NCI-H1092 treated with DMSO at 0.1 percent for 48 hours (cell line): ENCODE measurements around the gene UPK3BL2.
"Not testable (repeated sequence)": the region's sequence is repeated elsewhere in the genome, so short reads cannot be mapped to it uniquely, and the experiment has no call there.

Source experiments
- DNase-seq: peaks from one replicate; lab custom pipeline; 2025; lab: John Stamatoyannopoulos, UW

Gene UPK3BL2

DNA sequence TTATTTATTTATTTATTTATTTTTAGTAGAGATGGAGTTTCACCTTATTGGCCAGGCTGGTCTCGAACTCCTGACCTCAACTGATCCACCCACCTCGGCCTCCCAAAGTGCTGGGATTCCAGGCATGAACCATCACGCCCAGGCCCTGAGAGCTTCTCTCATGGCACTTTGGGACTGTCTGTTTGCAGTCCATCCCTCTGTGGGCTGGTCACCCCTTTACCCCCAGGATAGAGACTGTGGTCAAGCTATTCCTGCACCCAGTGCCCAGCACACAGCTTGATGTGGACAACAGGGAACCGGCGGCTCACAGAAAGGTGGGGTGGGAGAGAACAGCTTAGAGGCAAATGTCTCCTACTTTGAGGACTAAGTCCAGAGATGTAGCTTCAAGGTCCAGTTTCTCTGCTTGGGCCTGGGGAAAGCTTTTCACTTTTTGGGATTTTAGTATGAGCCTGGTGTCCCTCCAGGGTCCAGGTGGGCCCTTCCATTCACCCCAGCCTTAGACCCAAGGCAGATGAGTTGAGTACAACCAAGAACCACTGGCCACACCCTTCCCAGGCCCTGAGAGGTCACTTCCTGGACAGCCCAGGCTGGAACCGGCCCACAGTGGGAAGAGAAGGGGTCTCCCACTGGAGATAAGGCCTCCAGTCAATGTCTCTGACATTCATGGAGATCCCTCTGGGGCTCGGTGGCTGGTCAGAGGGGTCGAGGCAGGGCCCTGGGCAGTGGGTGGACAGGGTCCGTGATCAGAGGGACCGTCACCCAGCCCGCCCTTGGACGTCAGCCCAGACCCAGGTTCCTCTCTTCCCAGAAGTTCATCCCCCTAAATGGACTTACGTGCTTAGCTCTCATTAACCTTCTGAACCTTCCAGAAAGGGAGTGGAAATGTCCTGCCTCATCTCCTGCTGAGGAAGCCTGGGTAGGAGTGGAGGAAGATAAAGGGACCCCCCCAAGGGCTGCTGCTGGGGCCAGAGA, 15.4 kb downstream of the UPK3BL2 start:
- DNase-seq, result not testable (repeated sequence)

DNA sequence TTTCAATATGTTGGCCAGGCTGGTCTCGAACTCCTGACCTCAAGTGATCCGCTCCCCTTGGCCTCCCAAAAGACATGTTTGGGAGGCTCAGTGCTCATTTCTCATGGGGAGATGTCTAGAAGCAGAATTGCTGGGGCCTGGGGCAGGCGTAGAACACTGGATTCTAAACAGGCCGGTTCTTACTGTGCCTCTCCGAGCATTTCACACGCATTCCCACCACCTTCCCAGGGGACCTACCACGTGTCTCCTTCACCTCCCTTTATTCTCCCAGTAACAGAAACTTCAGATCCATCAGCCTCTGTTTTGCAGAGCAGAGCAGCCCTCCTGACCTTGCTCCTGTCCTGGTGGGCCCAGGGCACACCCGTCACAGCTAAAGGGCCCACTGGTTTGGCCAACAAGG, 16.3 kb downstream of the UPK3BL2 start:
- DNase-seq, result not testable (repeated sequence)

DNA sequence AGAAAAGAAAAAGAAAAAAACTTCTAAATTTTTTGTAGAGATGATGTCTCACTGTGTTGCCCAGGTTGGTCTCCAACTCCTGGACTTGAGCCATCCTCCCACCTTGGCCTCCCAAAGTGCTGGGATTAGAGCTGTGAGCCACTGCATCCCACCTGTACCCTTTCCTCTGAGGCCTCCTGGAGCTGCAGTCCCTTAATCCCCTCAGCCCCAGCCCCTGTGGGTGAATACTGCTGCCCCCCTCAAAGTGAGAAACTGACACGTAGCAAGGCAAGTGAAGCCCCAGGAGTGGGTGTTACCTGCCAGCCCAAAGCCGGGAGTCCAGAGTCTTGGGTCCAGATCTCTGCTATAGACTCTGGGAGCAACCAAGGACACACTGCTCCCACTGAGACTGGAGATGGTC, 18.7 kb downstream of the UPK3BL2 start:
- not testable (repeated sequence) for DNase-seq

DNA sequence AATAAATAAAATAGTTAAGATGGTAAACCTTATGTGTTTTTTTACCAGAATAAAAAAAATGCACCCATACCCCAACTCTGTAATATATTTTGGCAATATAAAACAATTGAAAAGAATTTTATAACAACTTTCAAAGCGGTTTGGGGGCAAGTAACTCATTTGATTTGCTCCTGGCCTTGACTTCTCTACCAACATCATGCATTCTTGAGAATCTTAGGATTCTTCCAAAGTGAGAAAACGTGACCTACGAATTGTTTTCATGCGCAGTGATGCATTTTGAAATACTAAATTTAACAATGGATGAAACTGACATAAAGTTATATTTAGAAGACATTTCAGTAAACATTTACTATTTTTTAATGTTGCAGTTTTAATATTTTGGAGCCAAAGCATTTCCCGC, 22.7 kb downstream of the UPK3BL2 start:
- DNase-seq, result not testable (repeated sequence)

- not testable (repeated sequence) for DNase-seq
Observed at GRCh38 chr7:102517550-102518147, 25.8 kb downstream of the UPK3BL2 start, which contains the start of gene RASA4B. Gene RASA4B (minus strand): TSS chr7:102517777. CDS start chr7:102517710, 67 bp downstream.

GRCh38 chr7:102516951-102517350, 26.5 kb downstream of the UPK3BL2 start:
- not testable (repeated sequence) for DNase-seq

- not testable (repeated sequence) for DNase-seq
Observed at GRCh38 chr7:102515889-102516288, 27.6 kb downstream of the UPK3BL2 start.

DNA sequence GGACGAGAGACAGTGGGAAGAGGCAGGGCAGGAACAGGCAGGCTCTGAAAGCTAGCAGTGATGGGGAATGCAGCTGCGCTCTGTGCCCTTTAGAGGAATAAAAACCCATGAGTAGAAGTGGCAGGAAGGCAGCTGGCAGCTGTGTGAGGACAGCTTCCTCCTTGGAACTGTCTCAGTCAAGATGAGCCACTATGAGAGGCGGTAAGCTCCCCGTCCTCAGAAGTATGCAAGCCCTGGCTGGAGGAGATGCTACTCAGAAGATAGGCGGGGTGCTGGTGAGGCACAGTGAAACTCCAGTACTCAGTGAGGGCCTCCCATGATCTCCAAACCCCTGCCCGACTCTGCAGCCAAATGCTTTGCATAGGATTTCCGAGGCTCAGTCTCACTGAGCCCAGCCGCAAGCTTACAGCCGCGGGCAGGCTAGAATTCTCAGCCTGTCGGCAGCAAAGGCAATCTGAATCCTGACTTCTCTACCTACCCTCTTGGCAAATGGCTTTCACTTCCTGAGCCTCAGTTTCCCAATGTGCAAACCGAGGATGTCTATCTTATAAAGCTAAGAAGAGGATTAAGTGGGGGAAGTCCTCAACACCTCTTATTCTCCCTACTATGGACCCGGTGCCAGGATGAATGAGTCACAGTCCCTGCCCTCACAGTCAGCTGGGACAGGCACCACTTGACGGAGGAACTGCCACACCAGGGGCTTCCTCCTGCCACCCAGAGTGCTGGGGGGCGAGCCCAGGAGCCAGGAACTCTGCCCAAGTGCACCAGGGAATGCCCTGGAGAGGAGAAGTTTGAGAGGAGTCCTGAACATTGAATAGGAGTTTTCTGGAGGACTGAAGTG, 28.4 kb downstream of the UPK3BL2 start:
- not testable (repeated sequence) for DNase-seq

DNA sequence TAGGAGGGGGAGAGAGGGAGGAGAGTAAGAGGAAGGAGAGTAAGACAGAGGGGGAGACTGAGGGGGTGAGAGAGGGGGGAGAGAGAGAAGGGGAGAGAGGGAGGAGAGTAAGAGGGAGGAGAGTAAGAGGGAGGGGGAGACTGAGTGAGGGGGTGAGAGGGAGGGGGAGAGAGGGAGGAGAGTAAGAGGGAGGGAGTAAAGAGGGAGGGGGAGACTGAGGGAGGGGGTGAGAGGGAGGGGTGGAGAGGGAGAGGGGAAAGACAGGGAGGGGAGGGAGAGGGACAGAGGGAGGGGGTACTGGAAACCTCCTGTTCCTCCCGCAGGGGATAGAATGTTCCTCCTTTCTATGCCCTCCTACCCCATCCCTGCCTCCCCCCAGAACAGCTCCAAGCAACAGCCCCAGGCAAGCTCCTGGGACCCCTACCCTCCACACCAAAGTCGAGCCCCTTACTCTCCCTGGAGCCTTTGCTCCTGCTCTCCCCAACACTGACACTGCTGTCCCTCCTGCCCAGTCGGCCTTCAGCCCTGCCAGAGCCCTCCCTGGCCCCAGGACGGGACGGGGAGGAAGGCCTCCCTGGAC, 30.8 kb downstream of the UPK3BL2 start:
- not testable (repeated sequence) for DNase-seq

DNA sequence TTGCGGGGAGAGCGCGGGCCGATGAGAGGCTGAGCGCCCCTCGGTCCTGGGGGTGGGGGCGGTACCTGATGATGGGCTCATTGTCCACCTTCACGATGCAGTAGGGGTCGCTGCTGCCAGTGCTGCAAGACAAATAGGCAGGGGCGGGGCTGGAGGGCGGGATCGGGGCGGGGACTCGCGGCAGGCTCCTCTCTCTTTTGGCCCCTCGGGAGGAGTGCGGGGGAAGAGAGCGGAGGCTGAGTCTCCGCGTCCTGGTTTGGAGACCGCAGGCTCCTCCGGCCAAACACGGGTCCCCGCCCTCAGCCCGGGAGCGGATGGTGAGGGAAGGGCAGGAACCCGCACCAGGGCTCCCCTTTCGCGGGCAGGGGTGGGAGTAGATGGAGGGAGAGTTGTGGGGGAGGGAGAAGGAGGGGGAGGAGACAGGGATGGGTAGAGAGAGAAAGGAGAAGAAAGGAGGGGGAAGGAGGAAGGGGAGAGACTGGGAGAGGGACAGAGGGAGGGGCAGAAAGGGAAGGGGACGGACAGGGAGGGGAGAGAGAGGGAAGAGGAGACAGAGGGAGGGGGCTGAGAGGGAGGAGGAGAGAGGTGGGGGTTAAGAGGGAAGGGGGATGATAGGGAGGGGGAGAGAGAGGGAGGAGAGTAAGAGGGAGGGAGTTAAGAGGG, 31.5 kb downstream of the UPK3BL2 start:
- DNase-seq, result not testable (repeated sequence)

- DNase-seq, result not testable (repeated sequence)
Observed at GRCh38 chr7:102510575-102510974, 32.9 kb downstream of the UPK3BL2 start.

DNA sequence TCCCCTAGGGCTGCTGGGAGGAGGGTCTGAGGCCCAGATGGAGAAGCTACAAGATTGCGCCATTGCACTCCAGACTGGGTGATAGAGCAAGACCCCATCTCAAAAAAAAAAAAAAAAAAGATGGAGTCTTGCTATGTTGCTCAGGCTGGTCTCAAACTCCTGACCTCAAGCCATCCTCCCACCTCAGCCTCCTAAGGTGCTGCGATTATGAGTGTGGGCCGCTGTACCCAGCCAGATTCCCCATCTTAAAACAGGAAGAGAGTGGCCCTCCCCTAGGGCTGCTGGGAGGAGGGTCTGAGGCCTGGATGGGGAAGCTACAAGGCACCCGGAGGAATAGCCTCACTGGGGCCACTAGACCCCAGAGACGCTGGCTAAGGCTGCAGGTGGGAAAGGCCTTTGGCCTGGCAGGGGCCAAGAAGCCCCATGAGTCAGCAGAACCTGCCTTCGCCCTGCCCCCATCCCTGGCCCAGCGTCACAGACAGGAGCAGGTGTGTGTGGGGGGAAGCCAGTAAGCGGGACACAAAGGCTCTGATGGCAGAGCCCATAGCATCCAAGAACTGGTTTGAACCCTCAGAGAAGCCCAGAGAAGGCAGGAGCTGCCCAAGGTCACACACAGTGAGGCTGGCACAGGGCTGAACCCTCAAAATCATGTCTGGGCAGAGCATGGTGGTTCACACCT, 35.9 kb downstream of the UPK3BL2 start:
- not testable (repeated sequence) for DNase-seq

DNA sequence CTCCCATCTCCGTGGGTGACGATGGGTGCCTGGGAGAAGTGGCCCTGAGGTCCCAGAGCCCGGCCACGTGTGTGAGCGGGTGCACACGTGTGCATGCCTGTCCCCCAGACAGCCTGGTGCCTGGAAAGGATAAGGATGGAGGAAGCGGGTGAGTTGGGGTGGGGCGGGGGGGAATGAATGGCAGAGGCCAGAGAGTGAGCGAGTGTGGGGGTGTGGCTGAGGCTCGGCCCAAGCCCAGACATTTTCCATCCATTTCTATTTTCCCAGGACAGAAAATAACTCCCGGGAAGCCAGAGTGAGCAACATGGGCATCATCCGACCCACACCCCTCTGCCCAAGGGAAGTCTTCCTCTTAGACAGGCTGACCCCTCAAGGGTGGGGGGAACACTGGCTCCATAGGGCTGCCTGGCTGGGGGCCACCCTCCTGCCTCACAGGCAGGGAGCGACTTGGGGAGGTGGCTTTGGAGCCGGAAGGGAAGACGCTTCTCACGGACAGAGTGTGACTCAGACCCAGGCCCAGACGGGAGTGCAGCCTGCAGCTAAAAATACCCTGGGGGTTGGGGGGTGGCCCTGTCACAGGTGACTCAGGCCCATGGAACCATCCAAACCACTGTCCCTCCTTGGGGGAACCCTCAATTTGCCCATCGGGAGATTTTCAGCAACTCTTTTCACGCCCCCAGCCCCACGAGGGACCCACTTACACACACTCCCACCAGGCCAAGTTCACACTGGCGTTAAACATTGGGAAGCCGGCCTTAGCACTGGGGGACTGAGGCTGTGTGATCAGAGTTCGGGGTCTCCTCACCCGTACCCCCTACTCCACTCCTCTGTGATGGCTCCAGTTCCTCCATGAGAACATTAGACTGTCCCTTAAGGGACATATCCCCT, 38.0 kb downstream of the UPK3BL2 start:
- not testable (repeated sequence) for DNase-seq

DNA sequence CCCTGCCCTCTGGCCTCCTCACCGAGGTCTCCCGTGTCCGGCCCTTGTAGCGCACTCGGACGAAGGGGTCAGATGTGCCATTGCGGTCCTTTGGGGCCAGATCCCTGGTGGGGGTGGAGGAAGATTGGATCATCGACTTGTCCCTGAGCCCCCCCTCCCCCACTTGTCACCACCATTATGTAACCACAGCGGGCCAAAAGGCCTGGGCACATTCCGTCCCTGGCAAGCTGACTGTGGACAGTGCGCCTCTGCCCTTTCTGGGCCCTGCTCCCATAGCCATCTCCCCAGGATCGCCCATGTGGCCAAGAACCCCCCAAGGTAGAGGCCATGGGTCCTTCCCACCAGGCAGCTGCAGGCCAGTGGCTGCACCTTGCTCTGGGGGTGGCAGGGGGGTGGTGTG, 40.4 kb downstream of the UPK3BL2 start:
- DNase-seq, result not testable (repeated sequence)

DNA sequence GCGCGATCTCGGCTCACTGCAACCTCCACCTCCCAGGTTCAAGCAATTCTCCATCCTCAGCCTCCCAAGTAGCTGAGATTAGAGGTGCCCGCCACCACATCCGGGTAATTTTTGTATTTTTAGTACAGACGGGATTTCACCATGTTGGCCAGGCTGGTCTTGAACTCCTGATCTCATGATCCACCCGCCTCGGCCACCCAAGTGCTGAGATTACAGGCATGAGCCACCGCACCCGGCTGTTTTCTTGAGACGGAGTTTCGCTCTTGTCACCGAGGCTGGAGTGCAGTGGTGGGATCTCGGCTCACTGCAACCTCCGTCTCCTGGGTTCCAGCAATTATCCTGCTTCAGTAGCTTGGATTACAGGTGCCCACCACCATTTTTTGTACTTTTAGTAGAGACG, 45.2 kb downstream of the UPK3BL2 start:
- DNase-seq, result not testable (repeated sequence)

DNA sequence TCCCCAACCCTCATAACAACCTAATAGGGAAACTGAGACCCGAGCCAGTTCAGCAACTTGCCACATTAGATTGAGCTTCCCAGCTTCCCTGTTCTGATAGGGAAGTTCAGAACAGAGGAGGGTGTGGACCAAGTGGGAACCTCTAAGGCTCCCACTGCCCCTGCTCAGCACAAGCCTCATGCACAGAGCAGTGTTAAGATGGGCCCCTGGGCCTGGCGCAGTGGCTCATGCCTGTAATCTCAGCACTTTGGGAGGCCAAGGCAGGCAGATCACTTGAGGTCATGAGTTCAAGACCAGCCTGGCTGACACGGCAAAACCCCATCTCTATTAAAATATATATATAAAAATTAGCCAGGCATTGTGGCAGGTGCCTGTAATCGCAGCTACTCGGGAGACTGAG, 46.2 kb downstream of the UPK3BL2 start:
- DNase-seq, result not testable (repeated sequence)

DNA sequence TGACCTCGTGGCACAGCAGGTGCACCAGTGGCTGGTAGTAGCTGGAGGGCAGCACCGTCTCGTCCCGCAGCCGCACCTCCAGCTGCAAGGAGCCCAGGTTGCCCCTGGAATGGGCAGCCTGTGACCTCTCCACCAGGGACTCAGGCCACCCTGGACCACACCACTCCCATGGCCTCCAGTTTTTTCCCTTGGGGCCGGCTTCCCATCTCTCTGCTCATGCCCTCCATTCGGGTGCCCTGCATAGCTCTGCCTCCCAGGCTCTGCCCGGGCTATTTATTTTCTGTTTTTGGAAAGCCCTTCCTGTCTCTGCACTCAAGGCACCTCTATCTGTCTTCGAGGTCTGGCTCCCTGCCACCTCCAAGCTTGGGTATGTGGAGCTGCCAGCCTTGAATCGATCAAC, 46.6 kb downstream of the UPK3BL2 start:
- DNase-seq, result not testable (repeated sequence)

- not testable (repeated sequence) for DNase-seq
Observed at GRCh38 chr7:102494473-102495149, 48.9 kb downstream of the UPK3BL2 start.

- DNase-seq, result not testable (repeated sequence)
Observed at GRCh38 chr7:102494026-102494425, 49.5 kb downstream of the UPK3BL2 start.
